PC-3 (cell line): ENCODE measurements around the gene IRAK3. TPM values are rescaled to one million over a fixed set of nuclear protein-coding genes. Genes with fewer than 3 reads are reported as not detected.
"Not testable (repeated sequence)": the region's sequence is repeated elsewhere in the genome, so short reads cannot be mapped to it uniquely, and the experiment has no call there.

Experiments used
- ATAC-seq: fragments of 200-7000 bp; cut with Tn5 transposase; 2 replicates; pipeline ENCODE4 v1.9.1; 2020; ENCODE audit warnings: mild to moderate bottlenecking, moderate library complexity
- BruUV-seq: library from RNA; stranded (reverse); fragments of 400-500 nt; replicated peaks from 2 replicates; lab custom pipeline; 2021; lab: Mats Ljungman, UMichigan
- CTCF ChIA-PET: fragments of 300-600 bp; sonication (Branson Sonifier 250); formaldehyde crosslinking; loops from one replicate; lab custom pipeline; 2022; ENCODE audit warnings: antibody characterized with exemption; lab: Charles Lee
- POLR2A ChIA-PET: fragments of 300-600 bp; sonication (Branson Sonifier 250); formaldehyde crosslinking; loops from one replicate; lab custom pipeline; 2022; ENCODE audit warnings: antibody characterized with exemption; ENCODE audit not compliant: unreplicated experiment; lab: Charles Lee
- DNase-seq: peaks from one replicate; pipeline ENCODE4 v3.0.0-alpha.2; 2015
- H2AFZ ChIP-seq: fragments of 300-600 bp; sonication (generic); 2 replicates; pipeline ENCODE4 v1.6.0; 2016; ENCODE audit warnings: antibody characterized with exemption, low read length
- H3F3A ChIP-seq: fragments of 300-600 bp; sonication (generic); one replicate; pipeline ENCODE4 v1.6.0; 2017; ENCODE audit warnings: antibody characterized with exemption, low read length, control low read depth, mild to moderate bottlenecking; ENCODE audit not compliant: unreplicated experiment
- H3K27ac ChIP-seq: fragments of 300-600 bp; sonication (generic); 2 replicates; pipeline ENCODE4 v1.5.1; 2016; ENCODE audit warnings: mild to moderate bottlenecking, low read length
- H3K27me3 ChIP-seq: fragments of 300-600 bp; sonication (generic); 2 replicates; pipeline ENCODE4 v1.6.1; 2016; ENCODE audit warnings: low read length, mixed read lengths
- H3K36me3 ChIP-seq: fragments of 300-600 bp; sonication (generic); 2 replicates; pipeline ENCODE4 v1.6.1; 2016; ENCODE audit warnings: low read depth, mixed run types, low read length, mixed read lengths
- H3K4me1 ChIP-seq: fragments of 300-600 bp; sonication (generic); 2 replicates; pipeline ENCODE4 v1.5.1; 2016; ENCODE audit warnings: low read length; ENCODE audit not compliant: insufficient read depth
- H3K4me2 ChIP-seq: fragments of 300-600 bp; sonication (generic); 2 replicates; pipeline ENCODE4 v1.6.0; 2016; ENCODE audit warnings: low read length
- H3K4me3 ChIP-seq: fragments of 300-600 bp; sonication (generic); 2 replicates; pipeline ENCODE4 v1.5.1; 2016; ENCODE audit warnings: mild to moderate bottlenecking, low read length, mixed read lengths
- H3K79me2 ChIP-seq: fragments of 300-600 bp; sonication (generic); 2 replicates; pipeline ENCODE4 v1.6.1; 2017; ENCODE audit warnings: low read length, mixed read lengths
- H3K9ac ChIP-seq: fragments of 300-600 bp; sonication (generic); 2 replicates; pipeline ENCODE4 v1.6.0; 2016; ENCODE audit warnings: mild to moderate bottlenecking, low read length
- H3K9me2 ChIP-seq: fragments of 300-600 bp; sonication (generic); replicated peaks from 2 replicates; pipeline ENCODE4 v1.6.1; 2016; ENCODE audit warnings: mixed run types, low read length, mixed read lengths
- H3K9me3 ChIP-seq: fragments of 300-600 bp; sonication (generic); 2 replicates; pipeline ENCODE4 v1.6.1; 2016; ENCODE audit warnings: low read length, mixed read lengths
- H4K20me1 ChIP-seq: fragments of 300-600 bp; sonication (generic); 2 replicates; pipeline ENCODE4 v1.6.1; 2016; ENCODE audit warnings: low read length, mixed read lengths
- CTCF ChIP-seq: fragments of 300-600 bp; sonication (generic); conservative IDR thresholded peaks from 2 replicates; pipeline ENCODE4 v1.5.1; 2017; ENCODE audit warnings: antibody characterized with exemption, low read depth, mild to moderate bottlenecking, low read length
- EZH2 ChIP-seq: fragments of 300-600 bp; sonication (generic); IDR thresholded peaks from one replicate; pipeline ENCODE4 v1.6.1; 2017; ENCODE audit warnings: antibody characterized with exemption, mild to moderate bottlenecking, low read length; ENCODE audit not compliant: unreplicated experiment
- EZH2phosphoT487 ChIP-seq: fragments of 300-600 bp; sonication (generic); IDR thresholded peaks from 2 replicates; pipeline ENCODE4 v1.6.1; 2018; ENCODE audit warnings: mild to moderate bottlenecking, antibody characterized with exemption, low read length, borderline replicate concordance
- intact Hi-C: fragments of 100-400 bp; cut with micrococcal nuclease; formaldehyde crosslinking; loops from 2 replicates; pipeline ENCODE4 v1.9.0; 2023
- total RNA-seq: library from RNA; depleted of rRNA; stranded (reverse); fragments of >200 nt; gene quantifications from 2 replicates; pipeline ENCODE4 v1.2.3, GENCODE V29; 2014

Gene IRAK3
- total RNA-seq, 1 experiment from 2014 or later: not detected

GRCh38 chr12:66176105-66176900 lies 12.7 kb upstream of the IRAK3 start:
- H3K79me2 ChIP-seq: no peaks in the 10 kb centered on the region
- TF ChIP-seq EZH2: no peak
- no peak for TF ChIP-seq CTCF
- no peak for TF ChIP-seq EZH2phosphoT487
- no peaks in the 10 kb centered on the region for H3F3A ChIP-seq
- BruUV-seq: no TSS peak
- ATAC-seq (no peak), DNase-seq (no peak)
- no peaks in the 10 kb centered on the region for H4K20me1 ChIP-seq
- intact Hi-C loops: no loop called here
- ChIA-PET CTCF (no interaction called here), POLR2A (interaction anchor here (0.6 to 0.7 kb wide), 2 partner anchors 68 to 658 kb away, joined by 4 read pairs; no protein-coding TSS in a partner anchor)
- H3K27me3 ChIP-seq: peaks cover 25% of the 10 kb centered on the region
- H3K27ac ChIP-seq: no peak overlapping the region
- H3K9me2 ChIP-seq: no peaks in the 10 kb centered on the region
- no peak overlapping the region for H2AFZ ChIP-seq
- no peaks in the 10 kb centered on the region for H3K36me3 ChIP-seq
- H3K4me1 ChIP-seq: no peaks in the 10 kb centered on the region
- no peaks in the 10 kb centered on the region for H3K9me3 ChIP-seq
- no peak overlapping the region for H3K9ac ChIP-seq
- H3K4me2 ChIP-seq: no peak overlapping the region
- no peak overlapping the region for H3K4me3 ChIP-seq

- intact Hi-C loops: no loop called here
- TF ChIP-seq CTCF (no peak), EZH2 (no peak), EZH2phosphoT487 (no peak)
- H3K9ac ChIP-seq: no peak overlapping the region
- no peaks in the 10 kb centered on the region for H3F3A ChIP-seq
- H3K4me2 ChIP-seq: no peak overlapping the region
- no TSS peak for BruUV-seq
- no peaks in the 10 kb centered on the region for H4K20me1 ChIP-seq
- H3K36me3 ChIP-seq: no peaks in the 10 kb centered on the region
- H3K79me2 ChIP-seq: no peaks in the 10 kb centered on the region
- H3K27me3 ChIP-seq: peaks cover 18% of the 10 kb centered on the region
- no peaks in the 10 kb centered on the region for H3K9me2 ChIP-seq
- no peak overlapping the region for H2AFZ ChIP-seq
- no peak for ATAC-seq
- DNase-seq: no peak
- no peaks in the 10 kb centered on the region for H3K4me1 ChIP-seq
- CTCF ChIA-PET: no interaction called here
- H3K9me3 ChIP-seq: no peaks in the 10 kb centered on the region
- POLR2A ChIA-PET: no interaction called here
- no peak overlapping the region for H3K4me3 ChIP-seq
- no peak overlapping the region for H3K27ac ChIP-seq
Measured at GRCh38 chr12:66182956-66183355, 6.1 kb upstream of the IRAK3 start.

GRCh38 chr12:66184822-66185221 lies 4.2 kb upstream of the IRAK3 start:
- H3K4me3 ChIP-seq, POLR2A ChIA-PET, H2AFZ ChIP-seq, H3K27ac ChIP-seq, H3F3A ChIP-seq, H3K27me3 ChIP-seq, H3K4me2 ChIP-seq, H3K9me3 ChIP-seq, H4K20me1 ChIP-seq, CTCF ChIA-PET, H3K36me3 ChIP-seq, DNase-seq, intact Hi-C loops, BruUV-seq, H3K9me2 ChIP-seq, H3K9ac ChIP-seq, H3K4me1 ChIP-seq, H3K79me2 ChIP-seq, ATAC-seq: not testable (repeated sequence)
